B cell (primary cell): ENCODE data around the gene TMEM235. TPM values are rescaled to one million over a fixed set of nuclear protein-coding genes. Genes with fewer than 3 reads are reported as not detected.
A peak's percentile ranks its signal among the peaks of the same experiment; 100 is the strongest.

Experiments
- ATAC-seq: fragments of 200-7000 bp; cut with Tn5 transposase; one replicate; pipeline ENCODE4 v1.10.0; 2021; ENCODE audit warnings: low read depth, mild to moderate bottlenecking, moderate number of reproducible peaks, moderate library complexity
- CTCF ChIA-PET: fragments of 350-600 bp; sonication (Branson Sonifier 250); formaldehyde crosslinking; loops from one replicate; lab custom pipeline; 2021; ENCODE audit warnings: antibody characterized with exemption, inconsistent platforms; lab: Charles Lee
- POLR2A ChIA-PET: fragments of 350-600 bp; sonication (Branson Sonifier 250); formaldehyde crosslinking; loops from one replicate; lab custom pipeline; 2021; ENCODE audit warnings: antibody characterized with exemption; lab: Charles Lee
- DNase-seq: peaks from one replicate; pipeline ENCODE4 v3.0.0; 2013
- H2AFZ ChIP-seq: 2 replicates; pipeline ENCODE4 v1.6.1; 2012; ENCODE audit warnings: mild to moderate bottlenecking, low read depth, low read length; ENCODE audit not compliant: insufficient read depth, poor library complexity, severe bottlenecking
- H3K27ac ChIP-seq, 2 donors: 1 replicate in 1 of 2; 2 replicates in 1 of 2; pipeline ENCODE4 v1.5.1; 2012 to 2013; ENCODE audit warnings: low read length in 2 of 2, mild to moderate bottlenecking in 2 of 2, moderate library complexity in 1 of 2
- H3K27me3 ChIP-seq, 4 experiments: fragments of 200-600 bp in 1 of 4; sonication (generic) in 1 of 4; replicated peaks in 1 of 4; 1 replicate in 2 of 4; 2 replicates in 2 of 4; pipeline versions ENCODE4 v1.6.1 to v1.7.0; 2013 to 2016; ENCODE audit warnings: low read length in 3 of 4, mild to moderate bottlenecking in 2 of 4, mixed read lengths in 1 of 4, moderate library complexity in 1 of 4; ENCODE audit not compliant: insufficient read depth in 4 of 4, control insufficient read depth in 3 of 4; ENCODE audit errors: control extremely low read depth in 1 of 4
- H3K36me3 ChIP-seq, 2 experiments: replicated peaks in 1 of 2; 1 replicate in 1 of 2; 2 replicates in 1 of 2; pipeline versions ENCODE4 v1.6.1 to v1.7.1; 2013; ENCODE audit warnings: low read length in 1 of 2; ENCODE audit not compliant: insufficient read depth in 2 of 2, control insufficient read depth in 1 of 2; ENCODE audit errors: control extremely low read depth in 1 of 2, extremely low read depth in 1 of 2
- H3K4me1 ChIP-seq, 2 donors: fragments of 200-600 bp in 1 of 2; sonication (generic) in 1 of 2; 1 replicate in 1 of 2; 2 replicates in 1 of 2; pipeline versions ENCODE4 v1.5.1 to v1.6.1; 2013 to 2017; ENCODE audit warnings: low read length in 2 of 2; ENCODE audit not compliant: control insufficient read depth in 2 of 2, insufficient read depth in 2 of 2
- H3K4me2 ChIP-seq: replicated peaks from 2 replicates; pipeline ENCODE3; 2012; ENCODE audit warnings: mild to moderate bottlenecking, low read depth, low read length; ENCODE audit not compliant: poor library complexity, severe bottlenecking
- H3K4me3 ChIP-seq, 5 experiments: fragments of 200-600 bp in 1 of 5; sonication (generic) in 1 of 5; 1 replicate in 3 of 5; 2 replicates in 2 of 5; pipeline versions ENCODE4 v1.5.1 to v1.7.0; 2011 to 2016; ENCODE audit warnings: low read length in 4 of 5, mild to moderate bottlenecking in 4 of 5, low read depth in 2 of 5, control low read depth in 1 of 5, moderate library complexity in 1 of 5; ENCODE audit not compliant: insufficient read depth in 1 of 5; ENCODE audit errors: control extremely low read depth in 1 of 5, extremely low read depth in 1 of 5
- H3K79me2 ChIP-seq: fragments of 200-600 bp; sonication (generic); one replicate; pipeline ENCODE4 v1.6.0; 2016; ENCODE audit warnings: low read length; ENCODE audit not compliant: control insufficient read depth, insufficient read depth
- H3K9ac ChIP-seq: fragments of 200-600 bp; sonication (generic); 2 replicates; pipeline ENCODE4 v1.6.1; 2017; ENCODE audit warnings: mild to moderate bottlenecking, low read length, moderate library complexity
- H3K9me3 ChIP-seq, 3 donors: one replicate each; pipeline versions ENCODE4 v1.6.1 to v1.7.1; 2013; ENCODE audit warnings: low read length in 2 of 3; ENCODE audit not compliant: control insufficient read depth in 2 of 3, insufficient read depth in 1 of 3; ENCODE audit errors: control extremely low read depth in 1 of 3
- H4K20me1 ChIP-seq: 2 replicates; pipeline ENCODE4 v1.6.0; 2012; ENCODE audit warnings: mild to moderate bottlenecking, low read length; ENCODE audit not compliant: insufficient read depth, control insufficient read depth, poor library complexity, severe bottlenecking
- H3K27ac Mint-ChIP-seq: one replicate; pipeline ENCODE4 v1.8.0; 2021; ENCODE audit warnings: mixed read lengths
- H3K27me3 Mint-ChIP-seq: one replicate; pipeline ENCODE4 v1.8.0; 2021; ENCODE audit warnings: mixed read lengths
- H3K4me1 Mint-ChIP-seq: one replicate; pipeline ENCODE4 v1.8.0; 2021; ENCODE audit warnings: mixed read lengths
- H3K4me3 Mint-ChIP-seq: one replicate; pipeline ENCODE4 v1.8.0; 2021; ENCODE audit warnings: mixed read lengths
- H3K9me3 Mint-ChIP-seq: one replicate; pipeline ENCODE4 v1.8.0; 2022; ENCODE audit warnings: mixed read lengths; ENCODE audit not compliant: insufficient read depth
- EZH2 ChIP-seq: IDR thresholded peaks from 2 replicates; pipeline ENCODE4 v1.6.1; 2012; ENCODE audit warnings: borderline replicate concordance, low read depth, mild to moderate bottlenecking, moderate library complexity, low read length; ENCODE audit not compliant: insufficient read depth, poor library complexity, severe bottlenecking
- WGBS: methylation state at CpG from one replicate; pipeline ENCODE4 v1.1.5; 2013; ENCODE audit warnings: missing lambda C conversion rate; ENCODE audit not compliant: insufficient coverage; 5-methylcytosine and 5-hydroxymethylcytosine counted together
- intact Hi-C: fragments of 100-400 bp; cut with micrococcal nuclease; formaldehyde crosslinking; loops from one replicate; pipeline ENCODE4 v1.10.0; 2022
- polyA plus RNA-seq: library from polyadenylated mRNA; depleted of rRNA; stranded (reverse); fragments of >200 nt; gene quantifications from 2 replicates; pipeline ENCODE4 v1.2.3, GENCODE V29; 2012
- total RNA-seq, 2 donors: library from RNA; stranded (reverse); fragments of 120-200 nt in 1 of 2; gene quantifications; 1 replicate in 1 of 2; 2 replicates in 1 of 2; pipeline versions ENCODE4 v1.2.3 to v1.2.4, GENCODE V29; 2013 to 2022
- TF ChIP-seq, protein P1 (sequence below): fragments of 200-600 bp; IDR thresholded peaks from one replicate; pipeline ENCODE4 v1.8.0; 2022; ENCODE audit warnings: antibody characterized with exemption, mild to moderate bottlenecking

TMEM235 gene
- total and polyA plus RNA-seq, 2 donors (not counting 1 experiment from before 2014, with no cell fraction given): not detected

DNA sequence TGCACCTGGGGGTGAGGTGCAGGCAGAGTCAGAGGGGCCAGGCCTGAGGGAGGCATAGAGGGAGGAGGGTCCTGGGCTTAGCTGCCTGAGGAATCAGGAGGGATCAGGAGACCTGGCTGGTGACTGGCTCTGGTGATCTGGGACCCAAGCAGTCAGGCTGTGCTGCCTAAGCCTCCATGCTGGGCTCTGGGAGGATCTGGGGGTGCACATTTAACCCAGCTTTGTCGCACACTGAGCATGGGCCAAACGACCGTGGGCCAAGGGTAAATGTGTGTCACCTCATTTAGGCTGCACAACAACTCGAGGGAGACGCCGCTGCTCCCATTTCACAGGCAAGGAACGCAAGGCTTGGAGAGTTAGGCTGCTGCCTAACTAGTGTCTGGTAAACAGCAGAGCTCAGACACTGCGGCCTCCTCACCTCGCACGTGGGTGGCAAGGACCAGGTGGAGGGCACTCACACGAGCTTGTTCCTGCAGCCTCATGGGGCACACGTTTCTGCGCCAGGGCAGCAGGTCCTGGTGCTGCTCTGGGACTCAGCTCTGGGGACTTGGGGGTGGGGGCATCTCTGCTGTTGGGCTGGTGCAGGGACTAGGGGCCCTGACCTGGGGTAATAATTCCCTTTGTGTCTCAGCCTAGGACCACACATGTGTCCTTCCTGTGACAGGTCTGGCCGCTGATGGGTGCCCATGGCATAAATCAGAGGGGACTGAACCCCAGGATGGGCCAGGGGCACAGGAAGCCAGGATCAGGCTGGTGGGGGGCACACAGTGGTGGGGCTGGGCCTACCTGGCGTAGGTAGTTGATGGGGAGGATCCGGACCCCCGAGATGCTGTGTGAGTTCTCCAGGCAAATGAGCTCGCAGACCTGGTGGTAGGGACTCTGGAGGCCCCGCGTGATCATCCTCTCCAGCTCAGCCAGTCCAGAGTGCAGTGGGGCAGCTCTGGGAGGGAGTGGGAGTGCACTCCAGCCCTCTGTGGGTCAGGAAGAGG lies 18.7 kb downstream of the TMEM235 start:
- CTCF ChIA-PET: interaction anchor here (0.5 to 6.1 kb wide), 44 partner anchors 9 to 484 kb away, joined by 3 to 83 read pairs (median 4); partner anchors contain the start of genes AFMID, TK1, TMC8 and TNRC6C
- peaks cover 7% of the 10 kb centered on the region for H4K20me1 ChIP-seq
- no peaks in the 10 kb centered on the region for H3K27me3 ChIP-seq
- no peak overlapping the region for H3K4me3 ChIP-seq
- Mint-ChIP-seq H3K27me3 (no peaks in the 10 kb centered on the region), H3K27ac (peak overlapping the region; percentile 32), H3K4me3 (no peak overlapping the region), H3K4me1 (peaks cover 33% of the 10 kb centered on the region), H3K9me3 (no peaks in the 10 kb centered on the region)
- peak overlapping the region; percentile 62 for H3K4me2 ChIP-seq
- peaks cover 33 to 40% of the 10 kb centered on the region in 2 donors for H3K4me1 ChIP-seq
- no peak overlapping the region for H3K9ac ChIP-seq
- no peaks in the 10 kb centered on the region for H3K36me3 ChIP-seq
- peaks cover 0 to 6% (median 0%) of the 10 kb centered on the region in 3 donors for H3K9me3 ChIP-seq
- no peak overlapping the region for H2AFZ ChIP-seq
- DNase-seq (no peak), ATAC-seq (no peak)
- H3K79me2 ChIP-seq: no peaks in the 10 kb centered on the region
- TF ChIP-seq, protein P1, sequence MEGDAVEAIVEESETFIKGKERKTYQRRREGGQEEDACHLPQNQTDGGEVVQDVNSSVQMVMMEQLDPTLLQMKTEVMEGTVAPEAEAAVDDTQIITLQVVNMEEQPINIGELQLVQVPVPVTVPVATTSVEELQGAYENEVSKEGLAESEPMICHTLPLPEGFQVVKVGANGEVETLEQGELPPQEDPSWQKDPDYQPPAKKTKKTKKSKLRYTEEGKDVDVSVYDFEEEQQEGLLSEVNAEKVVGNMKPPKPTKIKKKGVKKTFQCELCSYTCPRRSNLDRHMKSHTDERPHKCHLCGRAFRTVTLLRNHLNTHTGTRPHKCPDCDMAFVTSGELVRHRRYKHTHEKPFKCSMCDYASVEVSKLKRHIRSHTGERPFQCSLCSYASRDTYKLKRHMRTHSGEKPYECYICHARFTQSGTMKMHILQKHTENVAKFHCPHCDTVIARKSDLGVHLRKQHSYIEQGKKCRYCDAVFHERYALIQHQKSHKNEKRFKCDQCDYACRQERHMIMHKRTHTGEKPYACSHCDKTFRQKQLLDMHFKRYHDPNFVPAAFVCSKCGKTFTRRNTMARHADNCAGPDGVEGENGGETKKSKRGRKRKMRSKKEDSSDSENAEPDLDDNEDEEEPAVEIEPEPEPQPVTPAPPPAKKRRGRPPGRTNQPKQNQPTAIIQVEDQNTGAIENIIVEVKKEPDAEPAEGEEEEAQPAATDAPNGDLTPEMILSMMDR: no peak
- TF ChIP-seq EZH2: no peak
- POLR2A ChIA-PET: interaction anchor here (0.5 to 0.6 kb wide), 3 partner anchors 67 to 134 kb away, joined by 3 to 4 read pairs (median 3); no protein-coding TSS in a partner anchor
- H3K27ac ChIP-seq: no peak overlapping the region
- WGBS: 81% methylated on average over 20 of the region's 20 CpGs
- intact Hi-C loops: loop anchor here (2.0 to 5.0 kb wide), 2 partner anchors 111 to 118 kb away; partner anchors contain the start of genes SOCS3 and TMC8
